HG02840 (cell line): Measurements from ENCODE around the gene CLSTN2.

ENCODE experiments used
- ATAC-seq: cut with Tn5 transposase; IDR thresholded peaks from one replicate; pipeline ENCODE4 v1.9.1; 2021; ENCODE audit warnings: mild to moderate bottlenecking, moderate library complexity, moderate number of reproducible peaks; ENCODE audit not compliant: unreplicated experiment, low FRiP score

CLSTN2 gene

GRCh38 chr3:140510303-140510861 lies 575.4 kb downstream of the CLSTN2 start:
- no peak for ATAC-seq

GRCh38 chr3:140521751-140522445 lies 586.9 kb downstream of the CLSTN2 start:
- no peak for ATAC-seq

GRCh38 chr3:140522653-140523380 lies 587.8 kb downstream of the CLSTN2 start:
- ATAC-seq: no peak

- ATAC-seq: no peak
Observed at GRCh38 chr3:140523600-140523999, 588.6 kb downstream of the CLSTN2 start.

- no peak for ATAC-seq
Observed at GRCh38 chr3:140527156-140527555, 592.2 kb downstream of the CLSTN2 start.

GRCh38 chr3:140529096-140529495 lies 594.1 kb downstream of the CLSTN2 start:
- no peak for ATAC-seq

GRCh38 chr3:140529558-140529957 lies 594.6 kb downstream of the CLSTN2 start:
- ATAC-seq: no peak

GRCh38 chr3:140530131-140530530 lies 595.1 kb downstream of the CLSTN2 start:
- no peak for ATAC-seq

- ATAC-seq: no peak
Observed at GRCh38 chr3:140530603-140531002, 595.6 kb downstream of the CLSTN2 start.

- no peak for ATAC-seq
Observed at GRCh38 chr3:140532793-140533330, 597.9 kb downstream of the CLSTN2 start.

- ATAC-seq: no peak
Observed at GRCh38 chr3:140536926-140537726, 602.1 kb downstream of the CLSTN2 start.

GRCh38 chr3:140537727-140538082 lies 602.7 kb downstream of the CLSTN2 start:
- no peak for ATAC-seq

- peak; percentile 75 for ATAC-seq
Observed at GRCh38 chr3:140540262-140540661, 605.3 kb downstream of the CLSTN2 start.

- ATAC-seq: no peak
Observed at GRCh38 chr3:140541975-140542653, 607.1 kb downstream of the CLSTN2 start.

- ATAC-seq: no peak
Observed at GRCh38 chr3:140545197-140545596, 610.2 kb downstream of the CLSTN2 start.

- no peak for ATAC-seq
Observed at GRCh38 chr3:140545756-140546155, 610.8 kb downstream of the CLSTN2 start.

GRCh38 chr3:140546649-140547048 lies 611.7 kb downstream of the CLSTN2 start:
- no peak for ATAC-seq

GRCh38 chr3:140552403-140552802 lies 617.4 kb downstream of the CLSTN2 start:
- ATAC-seq: no peak

GRCh38 chr3:140552898-140553297 lies 617.9 kb downstream of the CLSTN2 start:
- no peak for ATAC-seq

GRCh38 chr3:140553591-140553990 lies 618.6 kb downstream of the CLSTN2 start:
- ATAC-seq: no peak
